ENCODE data around the gene KCNH2.

DNA sequence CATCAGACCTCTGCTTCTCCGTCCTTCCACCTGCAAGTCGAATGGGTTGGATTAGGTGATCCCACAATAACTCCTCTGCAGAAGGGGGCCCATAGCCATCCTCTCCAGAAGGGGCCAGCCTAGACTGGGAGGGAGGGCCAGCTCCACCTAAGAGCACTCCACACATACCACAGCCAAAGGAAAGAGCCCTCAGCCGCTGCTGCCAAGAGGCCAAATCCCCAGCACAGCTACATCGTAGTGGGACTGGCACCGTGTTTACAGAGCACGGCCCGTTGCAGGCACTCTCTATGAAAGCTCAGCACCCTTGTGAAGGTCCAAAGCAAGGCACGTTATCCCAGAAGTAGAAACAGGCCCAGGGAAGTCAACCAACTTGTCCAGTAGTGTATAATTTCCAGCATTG, 5.4 kb downstream of the KCNH2 start:
- TF ChIP-seq, protein P1, sequence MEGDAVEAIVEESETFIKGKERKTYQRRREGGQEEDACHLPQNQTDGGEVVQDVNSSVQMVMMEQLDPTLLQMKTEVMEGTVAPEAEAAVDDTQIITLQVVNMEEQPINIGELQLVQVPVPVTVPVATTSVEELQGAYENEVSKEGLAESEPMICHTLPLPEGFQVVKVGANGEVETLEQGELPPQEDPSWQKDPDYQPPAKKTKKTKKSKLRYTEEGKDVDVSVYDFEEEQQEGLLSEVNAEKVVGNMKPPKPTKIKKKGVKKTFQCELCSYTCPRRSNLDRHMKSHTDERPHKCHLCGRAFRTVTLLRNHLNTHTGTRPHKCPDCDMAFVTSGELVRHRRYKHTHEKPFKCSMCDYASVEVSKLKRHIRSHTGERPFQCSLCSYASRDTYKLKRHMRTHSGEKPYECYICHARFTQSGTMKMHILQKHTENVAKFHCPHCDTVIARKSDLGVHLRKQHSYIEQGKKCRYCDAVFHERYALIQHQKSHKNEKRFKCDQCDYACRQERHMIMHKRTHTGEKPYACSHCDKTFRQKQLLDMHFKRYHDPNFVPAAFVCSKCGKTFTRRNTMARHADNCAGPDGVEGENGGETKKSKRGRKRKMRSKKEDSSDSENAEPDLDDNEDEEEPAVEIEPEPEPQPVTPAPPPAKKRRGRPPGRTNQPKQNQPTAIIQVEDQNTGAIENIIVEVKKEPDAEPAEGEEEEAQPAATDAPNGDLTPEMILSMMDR (IDR thresholded peaks at IDR 0.05; ENCODE audit: control extremely low read depth in 1 of 3, insufficient read depth in 1 of 3, low read depth in 1 of 3, low read length in 3 of 3), result no peak
- TF ChIP-seq SUZ12 (IDR thresholded peaks at IDR 0.05; ENCODE audit: low read length), result no peak
- TF ChIP-seq JUND (IDR thresholded peaks at IDR 0.05; ENCODE audit: low read length), result no peak
- no peak for TF ChIP-seq TBP (IDR thresholded peaks at IDR 0.05; ENCODE audit: low read depth, low read length)
- TF ChIP-seq SP4 (IDR thresholded peaks at IDR 0.05; ENCODE audit: low read length), result no peak

All from H1 (cell line).